Measurements from ENCODE around the gene DNAJC7. TPM values are rescaled to one million over a fixed set of nuclear protein-coding genes. Genes with fewer than 3 reads are reported as not detected.

DNAJC7 gene
- polyA plus RNA-seq, 12 donors: 57.5 to 126 (median 94.3) TPM; not detected in 1

Other genes with a start within 250 kb of the DNAJC7 start
- 100 to 1,000 TPM in 1 of 12 donors, 10 to 100 TPM in 10, not detected in 1; 22.8 to 204 (median 36.5) TPM for gene JUP, start 230.7 kb downstream of the DNAJC7 start, polyA plus RNA-seq (ENCODE audit: insufficient read length in 12 of 12)
- gene P3H4, start 205.5 kb downstream of the DNAJC7 start, polyA plus RNA-seq (ENCODE audit: insufficient read length in 12 of 12): 10 to 100 TPM in 11 of 12 donors, not detected in 1; 31.4 to 49.8 (median 35.8) TPM
- 100 to 1,000 TPM in 9 of 12 donors, 10 to 100 TPM in 2, not detected in 1; 88.2 to 164 (median 124) TPM for gene FKBP10, start 204.4 kb downstream of the DNAJC7 start, polyA plus RNA-seq (ENCODE audit: insufficient read length in 12 of 12)
- gene NT5C3B, start 181.2 kb downstream of the DNAJC7 start, polyA plus RNA-seq (ENCODE audit: insufficient read length in 12 of 12): 10 to 100 TPM in 11 of 12 donors, not detected in 1; 30.4 to 68.2 (median 44.9) TPM
- under 1 TPM in 7 of 12 donors, not detected in 5; 0.12 to 0.48 (median 0.28) TPM for gene KLHL10, start 179.6 kb downstream of the DNAJC7 start, polyA plus RNA-seq (ENCODE audit: insufficient read length in 12 of 12)
- 1 to 10 TPM in 11 of 12 donors, not detected in 1; 4.7 to 8.1 (median 6.3) TPM for gene KLHL11, start 152.0 kb downstream of the DNAJC7 start, polyA plus RNA-seq (ENCODE audit: insufficient read length in 12 of 12)
- 10 to 100 TPM in 11 of 12 donors, not detected in 1; 43.2 to 72.6 (median 52.8) TPM for gene ACLY, start 98.5 kb downstream of the DNAJC7 start, polyA plus RNA-seq (ENCODE audit: insufficient read length in 12 of 12)
- 1 to 10 TPM in 4 of 12 donors, under 1 TPM in 6, not detected in 2; 0.49 to 1.5 (median 0.82) TPM for gene ODAD4, start 86.8 kb downstream of the DNAJC7 start, polyA plus RNA-seq (ENCODE audit: insufficient read length in 12 of 12)
- 10 to 100 TPM in 11 of 12 donors, not detected in 1; 30.9 to 69.5 (median 42.6) TPM for gene CNP, start 50.6 kb downstream of the DNAJC7 start, polyA plus RNA-seq (ENCODE audit: insufficient read length in 12 of 12)
- gene NKIRAS2, start 2.7 kb upstream of the DNAJC7 start, polyA plus RNA-seq (ENCODE audit: insufficient read length in 12 of 12): 10 to 100 TPM in 11 of 12 donors, not detected in 1; 31.0 to 65.9 (median 39.6) TPM
- 1 to 10 TPM in 6 of 12 donors, under 1 TPM in 4, not detected in 2; 0.72 to 1.8 (median 1.2) TPM for gene C17orf113, start 33.2 kb upstream of the DNAJC7 start, polyA plus RNA-seq (ENCODE audit: insufficient read length in 12 of 12)
- gene ZNF385C, start 81.0 kb upstream of the DNAJC7 start, polyA plus RNA-seq (ENCODE audit: insufficient read length in 12 of 12): 10 to 100 TPM in 2 of 12 donors, 1 to 10 TPM in 8, not detected in 2; 4.1 to 12.2 (median 6.5) TPM
- gene DHX58, start 95.3 kb upstream of the DNAJC7 start, polyA plus RNA-seq (ENCODE audit: insufficient read length in 12 of 12): 10 to 100 TPM in 1 of 12 donors, 1 to 10 TPM in 10, not detected in 1; 2.3 to 12.1 (median 5.3) TPM
- gene KAT2A, start 103.9 kb upstream of the DNAJC7 start, polyA plus RNA-seq (ENCODE audit: insufficient read length in 12 of 12): 10 to 100 TPM in 11 of 12 donors, not detected in 1; 34.3 to 69.5 (median 40.3) TPM
- gene HSPB9, start 105.4 kb upstream of the DNAJC7 start, polyA plus RNA-seq (ENCODE audit: insufficient read length in 12 of 12): under 1 TPM in 10 of 12 donors, not detected in 2; 0.10 to 0.43 (median 0.28) TPM
- gene RAB5C, start 137.6 kb upstream of the DNAJC7 start, polyA plus RNA-seq (ENCODE audit: insufficient read length in 12 of 12): 100 to 1,000 TPM in 2 of 12 donors, 10 to 100 TPM in 9, not detected in 1; 47.9 to 136 (median 56.5) TPM
- gene KCNH4, start 163.7 kb upstream of the DNAJC7 start, polyA plus RNA-seq (ENCODE audit: insufficient read length in 12 of 12): under 1 TPM in 3 of 12 donors, not detected in 9; 0.05 to 0.07 (median 0.07) TPM
- gene HCRT, start 168.0 kb upstream of the DNAJC7 start, polyA plus RNA-seq (ENCODE audit: insufficient read length in 12 of 12): under 1 TPM in 2 of 12 donors, not detected in 10; 0.32 to 0.58 TPM
- gene GHDC, start 177.1 kb upstream of the DNAJC7 start, polyA plus RNA-seq (ENCODE audit: insufficient read length in 12 of 12): 10 to 100 TPM in 5 of 12 donors, 1 to 10 TPM in 6, not detected in 1; 8.1 to 14.6 (median 10.0) TPM